Stimulated activated CD4-positive, alpha-beta T cell treated with anti-CD3 and anti-CD28 coated beads, Interleukin-12 subunit alpha, Interleukin-12 subunit beta, amount 100 ng/mL, for 4 hours (primary cell): ENCODE measurements around the gene MIER1.

Source experiments
- DNase-seq: peaks from one replicate; pipeline ENCODE4 v3.0.0-alpha.2; 2020

The MIER1 gene

DNA sequence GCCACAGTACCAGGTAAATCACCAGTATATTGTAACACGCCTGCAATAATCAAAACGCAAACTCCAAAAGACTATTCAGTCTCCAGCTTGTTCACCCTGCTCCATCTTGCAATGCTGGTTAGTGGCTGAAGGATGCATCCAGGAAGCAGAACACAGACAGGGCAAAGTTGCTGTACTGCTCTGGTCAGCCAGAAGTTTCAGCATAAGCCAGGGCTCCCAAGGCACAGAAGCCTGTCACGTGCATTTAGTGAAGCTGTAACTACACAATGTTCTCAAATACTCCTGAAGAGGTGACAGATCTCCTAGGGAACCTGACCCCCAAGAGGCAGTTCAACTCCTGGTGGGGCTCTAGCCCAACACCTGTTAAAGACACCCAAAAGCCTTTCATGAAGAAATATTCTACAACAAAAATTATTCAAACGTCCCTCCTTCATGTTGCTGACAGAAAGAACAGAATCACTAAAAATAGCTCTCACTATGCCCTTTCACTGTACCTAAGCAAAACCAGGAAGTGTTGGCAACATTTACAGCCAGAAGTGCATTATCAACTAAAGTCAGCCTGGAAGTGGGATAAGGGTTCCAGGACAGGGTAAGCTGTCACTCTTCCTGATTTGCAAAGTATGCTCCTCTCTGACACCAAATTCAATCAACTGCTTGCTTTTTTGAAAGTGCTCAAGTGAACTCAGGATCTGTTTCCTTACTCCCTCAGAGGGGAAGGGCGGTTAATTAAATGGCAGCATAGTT is 77.1 kb downstream of the MIER1 start:
- DNase-seq, result no peak

- no peak for DNase-seq
Measured at GRCh38 chr1:67004176-67004575, 79.4 kb downstream of the MIER1 start.

GRCh38 chr1:67005068-67005467 is 80.3 kb downstream of the MIER1 start:
- DNase-seq, result no peak

DNA sequence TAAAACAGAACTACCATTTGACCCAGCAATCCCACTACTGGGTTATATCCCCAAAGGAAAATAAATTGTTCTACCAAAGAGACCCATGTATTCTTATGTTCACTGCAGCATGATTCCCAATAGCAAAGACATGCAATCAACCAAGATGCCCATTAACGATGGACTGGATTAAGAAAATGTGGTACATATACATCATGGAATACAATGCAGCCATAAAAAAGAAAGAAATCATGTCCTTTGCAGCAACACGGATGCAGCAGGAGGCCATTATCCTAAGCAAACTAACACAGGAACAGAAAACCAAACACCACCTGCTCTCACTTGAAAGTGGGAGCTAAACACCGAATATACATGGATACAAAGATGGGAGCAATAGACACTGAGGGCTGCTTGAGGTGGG is 85.0 kb downstream of the MIER1 start:
- DNase-seq, result no peak

GRCh38 chr1:67013573-67013972 is 88.8 kb downstream of the MIER1 start:
- no peak for DNase-seq

- DNase-seq, result no peak
Measured at GRCh38 chr1:67018574-67018973, 93.8 kb downstream of the MIER1 start.

GRCh38 chr1:67019121-67019520 is 94.3 kb downstream of the MIER1 start:
- DNase-seq, result no peak

DNA sequence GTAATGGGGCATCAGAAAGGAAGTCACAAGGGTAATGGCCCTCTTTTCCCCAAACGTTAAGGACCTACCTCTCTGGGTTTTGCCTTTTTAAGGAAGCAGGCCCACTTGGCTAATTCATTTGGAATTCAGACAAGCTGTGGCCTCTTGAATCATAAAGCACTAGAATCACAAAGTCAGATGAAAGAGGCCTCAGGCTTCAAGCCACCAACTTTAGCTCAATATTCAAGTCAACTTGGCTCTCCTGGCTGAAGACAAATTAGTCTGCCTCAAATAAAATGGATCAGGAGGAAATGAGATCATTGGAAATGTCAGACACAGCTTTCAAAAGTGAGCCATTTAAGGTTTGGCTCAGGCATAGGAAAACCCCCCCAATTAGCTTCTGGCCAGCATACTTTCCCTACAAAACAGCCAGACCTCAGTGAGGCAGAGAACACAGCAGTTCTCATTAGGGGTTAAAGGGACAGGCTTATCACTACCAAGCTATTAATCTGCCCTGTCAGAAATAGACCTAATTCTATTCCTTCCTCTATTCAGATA is 94.9 kb downstream of the MIER1 start:
- no peak for DNase-seq

DNA sequence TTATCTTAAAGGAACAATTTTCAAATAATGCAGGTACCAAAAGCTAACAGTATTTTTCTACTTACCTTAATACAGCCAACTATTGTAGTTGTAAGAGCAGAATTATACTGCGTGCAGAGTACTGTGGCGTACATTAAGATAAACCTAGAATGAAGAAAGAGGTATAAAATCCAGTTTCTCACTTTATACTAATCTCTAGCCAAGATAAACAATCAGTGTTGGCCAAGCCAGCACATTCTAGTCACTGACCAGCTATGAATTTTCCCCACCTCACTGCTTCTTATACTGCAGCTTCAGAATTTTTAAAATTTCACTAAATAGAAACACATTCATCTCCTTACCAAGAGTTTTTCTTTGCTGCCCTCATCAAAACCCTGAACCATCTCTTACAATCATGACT is 95.5 kb downstream of the MIER1 start:
- DNase-seq, result no peak

GRCh38 chr1:67020765-67021164 is 96.0 kb downstream of the MIER1 start:
- DNase-seq, result no peak

DNA sequence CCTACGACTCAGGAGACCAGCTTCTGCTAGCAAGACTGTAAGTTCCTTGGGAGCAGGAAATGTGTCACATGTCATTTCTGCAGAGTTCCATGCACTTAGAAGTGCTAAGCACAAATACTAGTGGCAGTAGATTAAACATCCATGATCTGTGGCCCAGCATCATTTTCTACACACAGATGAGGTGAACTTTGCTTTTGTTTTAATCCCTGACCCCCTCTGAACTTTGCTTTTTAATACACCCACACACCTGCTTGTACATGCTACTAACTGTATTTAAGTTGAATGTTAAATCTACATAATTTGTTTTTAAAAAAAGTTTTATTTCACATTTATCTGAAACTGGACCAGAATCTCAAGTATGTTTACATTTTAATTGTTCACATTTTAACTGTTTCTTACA is 104.7 kb downstream of the MIER1 start:
- DNase-seq, result no peak

GRCh38 chr1:67031121-67031858 is 106.5 kb downstream of the MIER1 start:
- no peak for DNase-seq

GRCh38 chr1:67031859-67032247 is 107.1 kb downstream of the MIER1 start:
- DNase-seq, result no peak
